Muscle layer of duodenum (tissue), 2 donors: ENCODE measurements around the gene ST6GALNAC4.

ENCODE experiments used
- H3K27ac ChIP-seq: one replicate; pipeline ENCODE4 v1.7.0; 2013; ENCODE audit warnings: mild to moderate bottlenecking, low read length
- H3K27me3 ChIP-seq: one replicate; pipeline ENCODE4 v1.7.0; 2013; ENCODE audit warnings: low read depth, mild to moderate bottlenecking, control low read depth, low read length
- H3K36me3 ChIP-seq, 2 donors: one replicate each; pipeline ENCODE4 v1.7.0; 2013; ENCODE audit warnings: low read length in 2 of 2, control low read depth in 1 of 2, mild to moderate bottlenecking in 1 of 2; ENCODE audit not compliant: insufficient read depth in 2 of 2, control insufficient read depth in 1 of 2
- H3K4me1 ChIP-seq, 2 donors: one replicate each; pipeline ENCODE4 v1.7.0; 2013; ENCODE audit warnings: low read length in 2 of 2, mild to moderate bottlenecking in 2 of 2, control low read depth in 1 of 2, moderate library complexity in 1 of 2; ENCODE audit not compliant: insufficient read depth in 2 of 2, control insufficient read depth in 1 of 2
- H3K4me3 ChIP-seq, 2 donors: one replicate each; pipeline ENCODE4 v1.7.0; 2013; ENCODE audit warnings: low read length in 2 of 2, low read depth in 1 of 2, mild to moderate bottlenecking in 1 of 2
- H3K9me3 ChIP-seq, 2 donors: one replicate each; pipeline ENCODE4 v1.7.0; 2013; ENCODE audit warnings: low read length in 2 of 2, control low read depth in 1 of 2, mild to moderate bottlenecking in 1 of 2; ENCODE audit not compliant: control insufficient read depth in 1 of 2
- donor health status: healthy.

The ST6GALNAC4 gene

GRCh38 chr9:127905004-127905728 is 11.7 kb downstream of the ST6GALNAC4 start:
- no peaks in the 10 kb centered on the region for H3K27me3 ChIP-seq
- H3K27ac ChIP-seq = peak overlapping the region; percentile 67
- H3K4me3 ChIP-seq = no peak overlapping the region
- peaks cover 0 to 14% of the 10 kb centered on the region in 2 donors for H3K36me3 ChIP-seq
- peaks cover 9 to 28% of the 10 kb centered on the region in 2 donors for H3K4me1 ChIP-seq
- H3K9me3 ChIP-seq = no peaks in the 10 kb centered on the region

DNA sequence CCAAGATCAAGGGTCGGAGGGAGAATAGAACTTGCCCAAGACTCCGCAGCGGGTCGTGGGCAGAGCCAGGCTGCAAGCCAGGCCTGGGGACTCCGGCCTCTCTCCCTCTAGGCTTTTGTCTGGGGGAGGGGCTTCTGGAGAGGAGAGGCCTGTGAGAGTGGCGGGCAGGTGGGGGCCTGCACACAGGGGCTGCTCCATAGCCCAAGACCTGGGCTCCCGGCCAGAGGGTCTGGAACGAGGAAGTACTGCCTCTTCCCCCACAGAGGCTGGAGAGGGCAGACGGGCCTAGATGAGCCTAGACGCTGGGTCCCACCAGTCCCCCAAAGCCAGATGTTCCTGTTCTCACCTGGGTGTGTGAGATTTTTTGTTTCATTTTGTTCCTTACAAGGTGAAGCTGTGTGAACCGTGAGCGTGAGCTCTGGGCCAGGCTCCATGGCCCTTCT is 12.3 kb downstream of the ST6GALNAC4 start:
- Histone ChIP-seq H3K4me1 (peaks cover 14 to 34% of the 10 kb centered on the region in 2 donors), H3K9me3 (no peaks in the 10 kb centered on the region), H3K36me3 (peaks cover 0 to 14% of the 10 kb centered on the region in 2 donors), H3K27ac (peak overlapping the region; percentile 67), H3K4me3 (no peak overlapping the region), H3K27me3 (no peaks in the 10 kb centered on the region)

DNA sequence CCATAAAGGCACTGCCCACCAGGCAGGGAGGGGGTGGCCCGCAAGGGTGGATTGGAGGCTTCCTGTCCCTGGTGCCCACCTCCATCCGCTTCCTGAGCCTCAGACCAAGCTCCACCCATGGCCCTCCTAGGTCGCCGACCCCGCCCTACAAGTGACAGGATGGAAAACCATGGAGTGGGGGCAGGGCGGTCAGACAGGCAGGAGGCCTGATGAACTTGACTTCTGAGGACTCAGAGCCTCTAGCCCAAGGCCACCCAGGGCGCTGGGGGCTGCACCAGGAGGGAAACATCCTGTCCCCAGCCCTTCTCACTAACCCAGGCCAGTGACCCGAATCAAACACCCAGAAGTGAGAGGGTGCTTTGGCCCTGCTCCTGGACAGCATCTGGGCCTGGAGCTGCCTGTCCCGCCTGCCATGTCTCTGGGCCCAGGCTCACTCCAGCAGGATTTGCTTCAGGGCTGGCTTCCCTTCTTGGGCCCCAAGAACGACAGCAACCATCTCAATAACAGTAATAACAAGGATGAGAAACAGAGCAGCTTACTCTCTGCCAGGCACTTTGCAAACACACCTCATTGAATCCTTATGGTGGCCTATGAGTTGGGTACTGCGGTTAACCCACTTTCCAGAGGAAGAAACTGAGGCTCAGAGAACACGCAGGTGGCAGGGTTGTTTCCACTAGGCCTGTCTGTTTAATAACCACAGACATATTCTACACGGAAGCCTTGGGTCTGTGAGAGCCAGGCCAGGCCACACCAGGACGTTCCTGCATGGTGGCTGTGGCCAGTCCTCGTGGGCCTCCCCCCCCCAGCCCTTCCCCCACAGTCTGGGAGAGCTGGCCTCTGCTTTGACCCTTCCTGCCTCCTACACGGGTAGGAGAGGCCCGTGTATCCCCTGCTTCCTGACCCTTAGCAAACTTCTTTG is 13.0 kb downstream of the ST6GALNAC4 start:
- H3K4me1 ChIP-seq = peaks cover 14 to 34% of the 10 kb centered on the region in 2 donors
- peaks cover 0 to 11% of the 10 kb centered on the region in 2 donors for H3K36me3 ChIP-seq
- peak overlapping the region; percentile 67 for H3K27ac ChIP-seq
- no peak overlapping the region for H3K4me3 ChIP-seq
- no peaks in the 10 kb centered on the region for H3K27me3 ChIP-seq
- H3K9me3 ChIP-seq = no peaks in the 10 kb centered on the region

DNA sequence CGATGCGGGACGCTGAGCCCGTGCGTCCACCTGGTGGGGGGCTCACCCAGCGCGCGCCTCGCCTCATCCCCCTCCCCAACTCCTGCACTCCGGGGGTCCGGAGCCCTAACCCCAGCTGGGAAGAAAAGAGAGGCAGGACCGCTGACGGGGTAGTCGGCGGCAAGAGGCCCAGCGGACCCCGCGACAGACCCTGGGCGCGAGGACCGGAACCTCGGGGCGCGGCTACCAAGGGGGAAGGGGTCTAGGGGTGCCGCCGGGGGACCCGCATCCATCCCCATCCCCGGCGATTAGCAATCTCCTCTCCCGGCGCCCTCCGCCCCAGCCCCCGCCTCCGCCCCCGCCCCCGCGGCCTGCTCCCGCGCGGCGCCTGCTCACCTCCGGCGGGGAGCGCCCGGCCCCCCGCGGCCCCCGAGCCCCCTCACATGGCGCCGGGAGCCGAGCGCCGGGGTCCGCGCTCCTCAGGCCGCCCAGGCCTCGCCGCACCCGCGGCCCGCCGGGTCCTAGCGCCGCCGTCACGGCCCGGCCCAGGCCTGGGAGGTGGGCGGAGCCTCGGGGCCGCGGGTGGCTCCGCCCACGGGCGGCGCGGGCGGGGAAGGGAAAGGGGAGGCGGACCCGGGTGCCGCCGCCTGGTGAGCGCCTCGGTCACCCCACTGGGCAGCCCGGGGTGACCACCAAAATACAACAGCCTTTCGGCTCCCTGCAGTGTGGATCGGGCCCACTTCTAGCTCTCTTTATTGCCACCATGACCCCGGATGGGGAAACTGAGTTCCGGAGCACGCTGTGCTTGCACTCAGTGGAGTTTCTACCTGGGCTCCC is 17.5 kb downstream of the ST6GALNAC4 start, which contains the start of gene ST6GALNAC6:
Gene ST6GALNAC6 (minus strand): TSS at position 476 of the 816 bp plus-strand sequence. CDS start 1,622 bp downstream, outside the sequence.
- Histone ChIP-seq H3K9me3 (no peaks in the 10 kb centered on the region), H3K4me1 (peaks cover 10 to 39% of the 10 kb centered on the region in 2 donors)

DNA sequence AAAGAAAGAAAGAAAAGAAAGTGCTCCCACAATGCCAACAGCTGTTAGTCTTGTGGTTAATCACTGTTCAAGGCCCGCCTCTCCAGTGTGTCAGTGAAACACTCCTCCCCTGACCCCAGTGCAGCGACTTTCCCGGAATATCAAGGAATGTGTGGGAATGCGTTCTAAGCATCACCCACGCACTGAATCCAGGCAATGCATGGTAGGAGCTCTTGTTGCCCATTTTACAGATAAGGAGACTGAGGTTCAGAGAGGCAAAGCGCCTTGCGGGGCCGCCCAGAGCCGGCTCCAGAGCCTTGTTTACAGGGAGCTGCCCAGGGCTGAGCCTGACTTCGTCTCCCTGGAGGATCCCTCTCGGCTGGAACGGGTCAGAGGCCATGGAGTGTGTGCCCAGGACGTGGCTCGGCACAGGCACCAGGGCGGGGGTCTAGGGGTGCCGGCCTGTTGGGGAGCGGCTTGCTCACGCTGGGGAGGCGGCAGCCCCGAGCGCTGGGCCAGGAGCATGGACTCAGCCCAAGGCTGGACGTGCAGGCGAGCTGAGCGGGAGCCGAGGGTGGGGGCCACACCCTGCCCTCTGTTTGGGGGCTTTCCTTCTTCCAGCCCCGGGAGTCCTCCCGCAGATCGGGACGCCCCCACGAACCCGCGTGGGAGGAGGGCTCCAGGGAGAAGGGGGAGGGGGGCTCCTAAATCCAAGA is 18.3 kb downstream of the ST6GALNAC4 start:
- Histone ChIP-seq H3K27ac (peak overlapping the region; percentile 67), H3K27me3 (no peaks in the 10 kb centered on the region), H3K4me3 (peak overlapping the region; percentile 71 to 92), H3K4me1 (peaks cover 5 to 32% of the 10 kb centered on the region in 2 donors), H3K36me3 (peaks cover 26% of the 10 kb centered on the region in 2 donors), H3K9me3 (no peaks in the 10 kb centered on the region)

More for the DNA sequence above, 17.5 kb downstream of the ST6GALNAC4 start, which contains the start of gene ST6GALNAC6:
- peaks cover 19% of the 10 kb centered on the region in 2 donors for H3K36me3 ChIP-seq
- no peaks in the 10 kb centered on the region for H3K27me3 ChIP-seq
- H3K27ac ChIP-seq = peak within 1 kb of the TSS; percentile 67
- peak within 1 kb of the TSS; percentile 71 to 92 for H3K4me3 ChIP-seq

- peaks cover 5 to 27% of the 10 kb centered on the region in 2 donors for H3K4me1 ChIP-seq
- H3K4me3 ChIP-seq = peak overlapping the region; percentile 5 to 39
- H3K36me3 ChIP-seq = peaks cover 30 to 40% of the 10 kb centered on the region in 2 donors
- no peak overlapping the region for H3K27ac ChIP-seq
- H3K27me3 ChIP-seq = no peaks in the 10 kb centered on the region
- H3K9me3 ChIP-seq = no peaks in the 10 kb centered on the region
Measured at GRCh38 chr9:127897193-127897692, 19.6 kb downstream of the ST6GALNAC4 start.

GRCh38 chr9:127896395-127897192 is 20.2 kb downstream of the ST6GALNAC4 start:
- peaks cover 5 to 27% of the 10 kb centered on the region in 2 donors for H3K4me1 ChIP-seq
- peak overlapping the region; percentile 5 to 39 for H3K4me3 ChIP-seq
- no peak overlapping the region for H3K27ac ChIP-seq
- H3K27me3 ChIP-seq = no peaks in the 10 kb centered on the region
- peaks cover 30 to 43% of the 10 kb centered on the region in 2 donors for H3K36me3 ChIP-seq
- H3K9me3 ChIP-seq = no peaks in the 10 kb centered on the region

- Histone ChIP-seq H3K4me1 (peaks cover 5 to 27% of the 10 kb centered on the region in 2 donors), H3K27ac (no peak overlapping the region), H3K36me3 (peaks cover 30 to 50% of the 10 kb centered on the region in 2 donors)
Measured at GRCh38 chr9:127895811-127896210, 21.0 kb downstream of the ST6GALNAC4 start.

GRCh38 chr9:127893392-127893791 is 23.4 kb downstream of the ST6GALNAC4 start:
- Histone ChIP-seq H3K4me1 (peaks cover 0 to 18% of the 10 kb centered on the region in 2 donors), H3K9me3 (no peaks in the 10 kb centered on the region), H3K27ac (no peak overlapping the region), H3K27me3 (no peaks in the 10 kb centered on the region), H3K36me3 (peaks cover 37 to 61% of the 10 kb centered on the region in 2 donors), H3K4me3 (no peak overlapping the region)

More at GRCh38 chr9:127895811-127896210, 21.0 kb downstream of the ST6GALNAC4 start:
- no peaks in the 10 kb centered on the region for H3K27me3 ChIP-seq
- H3K4me3 ChIP-seq = no peak overlapping the region
- no peaks in the 10 kb centered on the region for H3K9me3 ChIP-seq
